Activated CD4-positive, alpha-beta T cell treated with anti-CD3 and anti-CD28 coated beads, Interleukin-2, Interleukin-6, amounts not matched to agents 100 ng/mL and 50 ng/mL, durations not matched to agents 16 hours and 8 hours (primary cell): ENCODE data around the gene EMP3.

ENCODE experiments used
- DNase-seq: peaks from one replicate; pipeline ENCODE4 v3.0.0-alpha.2; 2020

EMP3 gene

GRCh38 chr19:48318286-48318987, 6.9 kb upstream of the EMP3 start:
- no peak for DNase-seq

- DNase-seq, result peak; percentile 84
Observed at GRCh38 chr19:48319647-48320541, 5.5 kb upstream of the EMP3 start.

DNA sequence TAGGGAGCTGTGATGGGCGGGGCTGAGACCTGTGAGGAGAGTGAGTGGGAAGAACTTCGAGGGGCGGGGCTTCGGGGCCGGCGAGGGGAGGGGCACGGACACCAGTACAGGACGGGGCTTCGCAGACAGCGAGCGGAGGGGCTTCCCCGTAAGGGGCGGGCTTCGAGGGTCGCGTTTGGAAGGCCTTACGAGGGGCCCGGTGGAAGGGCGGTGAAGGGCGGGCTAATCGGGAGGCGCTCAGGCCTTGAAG, 4.1 kb upstream of the EMP3 start:
- peak; percentile 99 for DNase-seq

- peak; percentile 100 for DNase-seq
Observed at GRCh38 chr19:48321622-48322591, 3.4 kb upstream of the EMP3 start.

- DNase-seq, result peak; percentile 71
Observed at GRCh38 chr19:48329167-48329891, 4.0 kb downstream of the EMP3 start.

DNA sequence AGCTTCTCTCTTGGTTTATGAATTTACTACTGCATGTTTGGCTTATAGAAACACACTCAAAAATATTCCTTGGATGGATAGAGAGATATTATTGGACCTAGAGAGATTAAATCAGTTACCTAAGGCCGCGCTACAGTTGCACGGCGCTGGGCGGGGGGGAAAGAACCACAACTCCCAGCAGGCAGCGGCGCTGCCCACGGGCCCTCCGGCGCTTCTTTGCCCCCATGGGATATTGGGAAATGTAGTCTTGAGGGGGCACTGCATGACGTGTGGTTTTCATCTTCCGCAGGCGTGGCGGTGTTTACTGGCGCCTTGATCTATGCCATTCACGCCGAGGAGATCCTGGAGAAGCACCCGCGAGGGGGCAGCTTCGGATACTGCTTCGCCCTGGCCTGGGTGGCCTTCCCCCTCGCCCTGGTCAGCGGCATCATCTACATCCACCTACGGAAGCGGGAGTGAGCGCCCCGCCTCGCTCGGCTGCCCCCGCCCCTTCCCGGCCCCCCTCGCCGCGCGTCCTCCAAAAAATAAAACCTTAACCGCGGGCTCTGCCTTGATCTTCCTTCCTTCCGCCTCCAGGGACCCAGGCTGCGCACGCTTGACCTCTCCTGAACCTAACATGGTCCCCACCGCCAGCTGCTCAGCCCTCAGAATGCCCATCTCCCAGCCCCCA, 4.8 kb downstream of the EMP3 start:
- peak; percentile 92 for DNase-seq

GRCh38 chr19:48332351-48332661, 7.0 kb downstream of the EMP3 start:
- no peak for DNase-seq

DNA sequence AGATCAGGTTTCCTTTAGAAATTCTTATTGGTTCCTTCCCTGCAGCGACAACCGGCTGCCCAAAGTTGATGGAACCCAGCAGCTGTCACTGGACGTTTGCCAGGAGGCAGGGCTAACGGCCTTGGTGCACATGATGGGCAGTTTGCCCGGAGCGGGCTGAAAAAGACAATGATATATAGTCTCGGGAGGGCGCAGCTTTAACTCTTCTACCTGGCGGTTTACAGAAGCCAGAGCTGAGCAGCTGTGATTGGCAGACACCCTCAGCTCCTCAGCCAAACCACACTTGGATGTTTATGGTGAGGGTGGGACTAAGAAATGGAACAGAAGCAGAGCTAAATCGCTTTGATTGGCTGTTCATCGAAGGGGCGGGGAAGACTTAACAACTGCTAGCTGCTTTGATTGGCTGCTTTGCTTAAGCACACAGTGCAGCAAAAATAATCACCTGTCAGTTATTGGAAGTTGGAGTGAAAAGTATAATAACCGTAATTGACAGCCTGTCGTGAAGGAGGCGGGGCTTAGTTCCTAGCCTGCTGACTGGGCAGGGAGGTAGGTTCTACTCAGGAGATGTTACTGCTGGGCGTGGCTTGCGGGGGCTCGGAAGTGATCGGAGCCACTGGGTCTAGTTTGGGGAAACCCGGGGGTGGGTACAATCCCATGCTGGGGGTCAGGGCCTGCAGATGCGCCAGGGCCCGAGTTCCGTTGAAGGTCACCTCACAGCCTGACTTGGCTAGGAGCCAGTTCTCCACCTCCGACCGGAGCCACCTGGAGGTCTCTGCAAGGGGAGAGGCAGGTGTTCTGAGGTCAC, 7.5 kb downstream of the EMP3 start:
- peak; percentile 94 for DNase-seq

GRCh38 chr19:48333467-48334384, 8.4 kb downstream of the EMP3 start:
- peak; percentile 96 for DNase-seq

GRCh38 chr19:48338253-48338755, 13.0 kb downstream of the EMP3 start:
- DNase-seq, result no peak

DNA sequence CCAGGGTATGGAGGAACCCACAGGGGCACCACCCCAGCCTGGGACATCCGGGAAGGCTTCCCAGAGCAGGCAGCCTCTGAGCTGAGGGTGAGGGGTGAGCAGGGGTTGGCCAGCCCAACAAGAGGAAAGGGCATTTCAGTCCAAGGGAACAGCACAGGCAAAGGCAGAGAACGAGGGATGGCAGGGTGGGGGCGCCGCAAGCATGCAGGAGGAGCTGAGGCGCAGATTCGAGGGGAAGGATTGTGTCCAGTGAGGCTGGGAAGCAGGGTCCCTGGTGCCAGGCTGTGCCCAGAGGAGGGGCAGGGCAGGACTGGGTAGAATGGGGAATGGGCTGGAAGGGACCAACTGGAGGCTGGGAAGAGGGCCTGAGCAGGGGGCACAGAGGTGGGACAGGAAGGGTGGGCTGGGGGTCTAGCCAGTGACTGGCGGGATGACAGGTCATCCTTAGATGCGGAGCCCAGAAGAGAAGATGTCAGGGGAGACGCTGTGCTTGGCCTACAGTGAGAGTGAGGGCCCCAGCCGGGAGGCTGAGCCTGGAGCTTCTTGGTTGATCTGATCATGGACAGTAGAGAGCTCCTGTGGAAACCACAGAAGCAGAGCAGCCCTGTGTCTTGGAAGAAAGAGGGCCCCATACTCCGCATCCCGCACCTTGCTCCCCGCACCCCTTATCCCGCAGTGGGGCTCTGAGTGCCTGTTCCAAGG, 13.6 kb downstream of the EMP3 start:
- no peak for DNase-seq

- no peak for DNase-seq
Observed at GRCh38 chr19:48340995-48341394, 15.6 kb downstream of the EMP3 start.

DNA sequence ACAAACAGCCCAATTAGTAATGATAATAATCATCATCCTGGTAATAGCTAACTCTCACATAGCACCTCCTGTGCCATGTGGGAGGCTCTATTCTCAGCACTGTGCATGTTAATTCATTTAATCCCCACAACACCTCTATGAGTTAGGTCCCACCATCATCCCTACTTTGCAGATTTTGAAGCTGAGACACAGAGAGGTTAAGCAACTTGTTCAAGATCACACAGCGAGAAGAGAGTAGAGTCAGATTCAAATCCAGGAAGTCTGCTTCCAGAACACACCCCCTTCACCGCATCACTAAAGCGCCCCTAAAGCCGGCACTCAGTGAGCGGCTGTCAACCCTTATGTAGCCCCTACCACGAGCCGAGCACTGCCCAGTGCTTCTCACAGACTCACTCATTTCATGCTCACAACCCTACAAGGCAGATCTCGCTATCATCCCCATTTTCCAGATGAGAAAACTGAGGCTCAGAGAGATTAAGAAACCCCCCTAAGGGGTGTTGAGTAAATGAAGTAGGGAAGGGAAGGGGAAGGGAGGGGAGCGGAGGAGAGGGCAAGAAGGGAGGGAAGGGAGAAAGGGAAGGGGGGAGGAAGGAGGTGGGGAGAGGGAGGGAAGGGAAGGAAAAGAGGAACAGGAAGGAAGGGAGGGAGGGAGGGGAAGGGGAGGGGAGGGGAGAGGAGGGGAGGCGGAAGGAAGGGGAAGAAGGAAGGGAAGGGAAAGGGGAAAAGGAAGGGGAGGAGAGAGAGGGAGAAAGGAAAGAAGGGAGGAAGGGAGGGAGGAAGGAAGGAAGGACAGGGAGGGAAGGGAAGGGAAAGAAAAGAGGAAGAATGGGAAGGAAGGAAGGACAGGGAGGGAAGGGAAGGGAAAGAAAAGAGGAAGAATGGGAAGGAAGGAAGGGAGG, 16.4 kb downstream of the EMP3 start:
- no peak for DNase-seq

DNA sequence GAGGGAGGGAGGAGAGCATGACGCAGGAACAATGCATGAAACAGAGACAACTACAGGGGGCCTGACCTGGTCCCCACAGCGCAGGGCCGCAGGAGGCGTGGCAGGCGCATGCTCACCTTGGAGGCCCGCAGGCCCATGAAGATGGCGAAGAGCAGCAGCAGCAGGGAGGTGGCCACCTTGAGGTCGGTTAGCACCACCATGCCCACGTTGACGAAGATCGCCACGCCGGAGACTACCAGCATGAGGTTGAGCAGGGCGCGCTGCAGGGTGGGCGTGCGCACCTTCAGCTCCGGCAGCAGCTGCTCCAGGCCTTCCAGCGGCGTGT, 17.0 kb downstream of the EMP3 start:
- no peak for DNase-seq

DNA sequence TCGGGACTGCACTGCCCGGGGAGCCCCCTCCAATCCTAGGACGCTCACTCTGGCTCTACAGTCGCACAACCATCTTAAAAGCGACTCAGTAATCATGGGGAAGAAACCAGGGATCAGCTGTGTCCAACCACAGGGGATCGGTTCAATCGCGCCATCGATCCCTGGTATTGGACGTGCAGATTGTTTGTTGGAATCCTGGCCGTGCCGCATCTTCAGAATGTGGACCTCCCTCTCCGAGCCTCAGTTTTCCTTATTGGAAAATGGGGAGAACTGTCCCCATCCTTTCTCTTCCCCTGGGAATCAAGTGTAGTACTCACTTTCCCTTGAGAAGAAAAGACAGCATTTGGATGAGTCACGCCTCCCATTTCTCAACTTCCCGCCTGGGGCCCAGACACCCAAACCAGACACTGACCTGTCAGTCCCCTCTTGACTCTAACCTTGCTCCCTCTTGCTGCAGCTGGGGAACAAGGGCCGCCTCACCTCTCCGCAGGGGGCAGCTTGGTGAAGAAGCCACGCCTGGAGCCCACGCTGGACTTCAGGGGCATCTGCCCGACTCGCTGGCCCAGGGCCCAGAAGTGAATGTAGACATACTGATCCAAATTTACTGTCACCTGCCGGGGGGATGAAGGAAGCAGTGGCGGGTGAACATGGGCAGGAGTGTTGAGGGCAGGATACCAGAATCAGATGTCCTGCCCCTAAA, 17.6 kb downstream of the EMP3 start:
- no peak for DNase-seq

- no peak for DNase-seq
Observed at GRCh38 chr19:48344892-48345291, 19.5 kb downstream of the EMP3 start.

GRCh38 chr19:48346191-48346590, 20.8 kb downstream of the EMP3 start:
- DNase-seq, result no peak

- no peak for DNase-seq
Observed at GRCh38 chr19:48348045-48348444, 22.7 kb downstream of the EMP3 start.
